MCF 10A (cell line): ENCODE data around the gene PTPRN2. TPM values are rescaled to one million over a fixed set of nuclear protein-coding genes. Genes with fewer than 3 reads are reported as not detected.

Experiments
- BruUV-seq: library from RNA; stranded (reverse); fragments of 400-500 nt; replicated peaks from 2 replicates; lab custom pipeline; 2021; lab: Mats Ljungman, UMichigan
- CTCF ChIA-PET: fragments of 300-600 bp; sonication (Branson Sonifier 250); formaldehyde crosslinking; extraction: SDS; loops from one replicate; lab custom pipeline; 2021; ENCODE audit warnings: antibody characterized with exemption, inconsistent platforms; lab: Yijun Ruan, JAX
- POLR2A ChIA-PET: fragments of 300-600, 350-650 bp; sonication (Branson Sonifier 250); formaldehyde crosslinking; extraction: SDS; loops from one replicate; lab custom pipeline; 2020; ENCODE audit warnings: antibody characterized with exemption, inconsistent platforms; lab: Yijun Ruan, JAX
- DNase-seq: peaks from one replicate; pipeline ENCODE4 v3.0.0-alpha.2; 2018; ENCODE audit not compliant: unreplicated experiment
- H3K27ac Mint-ChIP-seq: one replicate; pipeline ENCODE4 v1.8.0; 2022; ENCODE audit warnings: mild to moderate bottlenecking, low read depth, mixed read lengths; ENCODE audit not compliant: unreplicated experiment
- H3K27me3 Mint-ChIP-seq: one replicate; pipeline ENCODE4 v1.8.0; 2022; ENCODE audit warnings: mixed read lengths; ENCODE audit not compliant: insufficient read depth, unreplicated experiment
- H3K36me3 Mint-ChIP-seq: one replicate; pipeline ENCODE4 v1.8.0; 2022; ENCODE audit warnings: mild to moderate bottlenecking, moderate library complexity, mixed read lengths; ENCODE audit not compliant: insufficient read depth, unreplicated experiment
- H3K4me1 Mint-ChIP-seq: one replicate; pipeline ENCODE4 v1.8.0; 2022; ENCODE audit warnings: mixed read lengths; ENCODE audit not compliant: insufficient read depth, unreplicated experiment
- H3K4me3 Mint-ChIP-seq: one replicate; pipeline ENCODE4 v1.8.0; 2022; ENCODE audit warnings: mild to moderate bottlenecking, moderate library complexity, mixed read lengths; ENCODE audit not compliant: unreplicated experiment
- H3K9me3 Mint-ChIP-seq: one replicate; pipeline ENCODE4 v1.8.0; 2022; ENCODE audit warnings: mixed read lengths; ENCODE audit not compliant: unreplicated experiment
- CTCF ChIP-seq: fragments of 200-600 bp; IDR thresholded peaks from one replicate; pipeline ENCODE4 v1.8.0; 2022; ENCODE audit warnings: antibody characterized with exemption, mild to moderate bottlenecking; ENCODE audit not compliant: unreplicated experiment
- intact Hi-C: fragments of 100-400 bp; cut with micrococcal nuclease; formaldehyde crosslinking; loops from 2 replicates; pipeline ENCODE4 v1.14.1; 2022
- total RNA-seq: library from RNA; stranded (reverse); gene quantifications from 2 replicates; pipeline ENCODE4 v1.2.3, GENCODE V29; 2022

PTPRN2 gene
- total RNA-seq, 1 experiment from 2014 or later: 4.5 TPM

DNA sequence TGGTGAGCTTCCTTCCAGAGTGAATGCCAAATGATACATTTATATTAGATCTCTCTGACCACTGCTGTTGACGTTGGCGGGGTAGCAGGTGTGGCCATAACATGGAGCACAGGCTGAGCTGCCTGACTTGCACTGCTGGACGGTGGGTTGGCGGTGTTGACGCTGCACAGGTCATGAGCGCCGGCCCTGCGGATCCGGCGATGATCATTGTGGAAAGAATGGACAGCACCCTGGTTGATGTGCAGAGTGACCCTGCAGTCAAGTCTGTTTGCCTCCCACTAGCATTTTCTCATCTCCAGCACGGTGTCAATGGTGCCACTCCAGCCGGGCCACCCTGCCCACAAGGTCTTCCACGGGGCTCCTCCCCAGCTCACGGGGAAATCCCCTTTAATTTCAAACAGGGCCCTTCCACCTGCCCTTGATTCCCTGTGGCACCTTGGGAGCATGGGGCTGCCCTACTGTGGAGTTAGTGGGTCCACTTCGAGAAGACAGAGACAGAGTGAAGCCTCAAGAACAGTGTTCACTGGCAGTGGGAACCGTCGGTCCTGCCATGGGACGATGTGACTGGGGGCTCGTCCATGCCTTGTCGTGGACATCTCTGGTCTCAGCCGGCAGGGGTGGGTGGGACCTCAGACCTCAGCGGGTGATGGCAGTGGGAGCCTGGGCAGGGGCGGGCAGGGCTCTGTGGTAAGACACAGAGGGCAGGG, 613.5 kb downstream of the PTPRN2 start:
- H3K4me1 Mint-ChIP-seq: no peaks in the 10 kb centered on the region
- H3K27me3 Mint-ChIP-seq: no peaks in the 10 kb centered on the region
- no peaks in the 10 kb centered on the region for H3K36me3 Mint-ChIP-seq
- DNase-seq: no peak
- H3K27ac Mint-ChIP-seq: no peak overlapping the region
- POLR2A ChIA-PET: no interaction called here
- TF ChIP-seq CTCF: no peak
- BruUV-seq: no TSS peak
- intact Hi-C loops: no loop called here
- CTCF ChIA-PET: no interaction called here
- no peak overlapping the region for H3K4me3 Mint-ChIP-seq
- no peaks in the 10 kb centered on the region for H3K9me3 Mint-ChIP-seq

DNA sequence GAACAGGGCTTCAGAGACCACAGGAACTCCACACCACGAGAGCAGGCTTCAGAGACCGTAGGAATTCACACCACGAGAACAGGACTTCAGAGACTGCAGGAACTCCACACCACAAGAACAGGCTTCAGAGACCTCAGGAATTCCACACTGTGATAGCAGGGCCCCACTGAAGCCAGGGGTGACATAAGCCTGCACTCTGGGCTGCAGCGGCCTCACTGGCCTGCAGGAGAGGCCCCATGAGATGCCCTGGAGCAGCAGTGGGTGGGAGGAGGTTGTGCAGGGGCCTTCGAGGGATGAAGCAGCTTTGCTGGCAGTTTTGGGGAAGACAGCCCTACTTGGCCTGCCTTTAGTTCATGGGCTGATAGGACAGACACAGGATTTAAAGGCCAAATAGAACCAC, 614.7 kb downstream of the PTPRN2 start:
- TF ChIP-seq CTCF: no peak
- no peak overlapping the region for H3K27ac Mint-ChIP-seq
- BruUV-seq: no TSS peak
- no peaks in the 10 kb centered on the region for H3K9me3 Mint-ChIP-seq
- H3K4me3 Mint-ChIP-seq: no peak overlapping the region
- no peaks in the 10 kb centered on the region for H3K36me3 Mint-ChIP-seq
- ChIA-PET CTCF (interaction anchor here (0.6 kb wide), 1 partner anchor 303 kb away, joined by 3 read pairs; no protein-coding TSS in a partner anchor), POLR2A (interaction anchor here (0.6 kb wide), 1 partner anchor 500 kb away, joined by 3 read pairs; no protein-coding TSS in a partner anchor)
- DNase-seq: no peak
- H3K27me3 Mint-ChIP-seq: no peaks in the 10 kb centered on the region
- intact Hi-C loops: no loop called here
- H3K4me1 Mint-ChIP-seq: no peaks in the 10 kb centered on the region

GRCh38 chr7:157971501-157971900, 616.1 kb downstream of the PTPRN2 start:
- no TSS peak for BruUV-seq
- H3K9me3 Mint-ChIP-seq: no peaks in the 10 kb centered on the region
- H3K4me1 Mint-ChIP-seq: no peaks in the 10 kb centered on the region
- intact Hi-C loops: no loop called here
- no peak for DNase-seq
- ChIA-PET POLR2A (no interaction called here), CTCF (interaction anchor here (0.7 kb wide), 1 partner anchor 385 kb away, joined by 5 read pairs; no protein-coding TSS in a partner anchor)
- no peaks in the 10 kb centered on the region for H3K27me3 Mint-ChIP-seq
- no peak overlapping the region for H3K27ac Mint-ChIP-seq
- TF ChIP-seq CTCF: no peak
- no peak overlapping the region for H3K4me3 Mint-ChIP-seq
- no peaks in the 10 kb centered on the region for H3K36me3 Mint-ChIP-seq

DNA sequence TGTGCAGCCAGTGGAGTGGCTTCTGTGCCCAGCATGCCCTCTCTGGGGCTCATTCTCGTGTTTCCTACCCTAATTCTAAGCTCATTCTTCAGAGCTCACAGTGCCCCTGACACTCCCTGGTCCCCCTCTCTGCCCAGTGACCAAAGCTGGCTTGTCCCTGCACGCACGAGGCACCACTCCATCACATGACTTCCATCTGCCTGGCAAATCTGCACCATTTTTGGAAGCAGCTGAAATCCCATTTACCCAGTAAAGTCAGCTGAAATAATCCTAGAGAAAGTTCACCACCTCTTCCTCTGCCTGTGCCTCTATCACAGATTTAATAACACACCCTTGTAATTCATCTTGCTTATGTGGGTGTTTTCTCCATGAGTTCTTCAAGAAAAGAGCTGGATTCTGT, 616.9 kb downstream of the PTPRN2 start:
- no peaks in the 10 kb centered on the region for H3K4me1 Mint-ChIP-seq
- TF ChIP-seq CTCF: no peak
- CTCF ChIA-PET: interaction anchor here (0.7 kb wide), 1 partner anchor 621 kb away, joined by 3 read pairs; no protein-coding TSS in a partner anchor
- intact Hi-C loops: no loop called here
- no TSS peak for BruUV-seq
- H3K9me3 Mint-ChIP-seq: no peaks in the 10 kb centered on the region
- no peak overlapping the region for H3K27ac Mint-ChIP-seq
- H3K27me3 Mint-ChIP-seq: no peaks in the 10 kb centered on the region
- POLR2A ChIA-PET: no interaction called here
- H3K36me3 Mint-ChIP-seq: no peaks in the 10 kb centered on the region
- H3K4me3 Mint-ChIP-seq: no peak overlapping the region
- no peak for DNase-seq
